Renal cortex interstitium (tissue), 15 donors: ENCODE data around the gene ATG9A. TPM values are rescaled to one million over a fixed set of nuclear protein-coding genes. Genes with fewer than 3 reads are reported as not detected.

Source experiments
- DNase-seq, 11 donors: peaks; one replicate each; pipeline ENCODE4 v3.0.0-alpha.2; 2013; ENCODE audit warnings: low read depth in 9 of 11, low spot score in 4 of 11; ENCODE audit errors: extremely low read depth in 1 of 11
- long read RNA-seq, 16 experiments: transcript quantifications; one replicate each; lab custom pipeline, GENCODE V29; 2026
- polyA plus RNA-seq, 3 donors: library from polyadenylated mRNA; unstranded; fragments of 120-200 nt; gene quantifications; one replicate each; pipeline ENCODE4 v1.2.1, GENCODE V29; 2013; ENCODE audit not compliant: insufficient read length in 3 of 3

ATG9A gene, protein sequence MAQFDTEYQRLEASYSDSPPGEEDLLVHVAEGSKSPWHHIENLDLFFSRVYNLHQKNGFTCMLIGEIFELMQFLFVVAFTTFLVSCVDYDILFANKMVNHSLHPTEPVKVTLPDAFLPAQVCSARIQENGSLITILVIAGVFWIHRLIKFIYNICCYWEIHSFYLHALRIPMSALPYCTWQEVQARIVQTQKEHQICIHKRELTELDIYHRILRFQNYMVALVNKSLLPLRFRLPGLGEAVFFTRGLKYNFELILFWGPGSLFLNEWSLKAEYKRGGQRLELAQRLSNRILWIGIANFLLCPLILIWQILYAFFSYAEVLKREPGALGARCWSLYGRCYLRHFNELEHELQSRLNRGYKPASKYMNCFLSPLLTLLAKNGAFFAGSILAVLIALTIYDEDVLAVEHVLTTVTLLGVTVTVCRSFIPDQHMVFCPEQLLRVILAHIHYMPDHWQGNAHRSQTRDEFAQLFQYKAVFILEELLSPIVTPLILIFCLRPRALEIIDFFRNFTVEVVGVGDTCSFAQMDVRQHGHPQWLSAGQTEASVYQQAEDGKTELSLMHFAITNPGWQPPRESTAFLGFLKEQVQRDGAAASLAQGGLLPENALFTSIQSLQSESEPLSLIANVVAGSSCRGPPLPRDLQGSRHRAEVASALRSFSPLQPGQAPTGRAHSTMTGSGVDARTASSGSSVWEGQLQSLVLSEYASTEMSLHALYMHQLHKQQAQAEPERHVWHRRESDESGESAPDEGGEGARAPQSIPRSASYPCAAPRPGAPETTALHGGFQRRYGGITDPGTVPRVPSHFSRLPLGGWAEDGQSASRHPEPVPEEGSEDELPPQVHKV
- polyA plus RNA-seq: 10 to 100 TPM; 43.7 to 48.2 (median 48.0) TPM
- long read RNA-seq, donor 1, full-length matches to known transcripts: 7 of 7 reads
- long read RNA-seq, donor 1, partial matches to known transcripts: 0 of 7 reads
- long read RNA-seq, donor 1, other reads (novel, unspliced or antisense): 0 of 7 reads
- long read RNA-seq, donor 2, partial matches to known transcripts: 13 of 14 reads
- long read RNA-seq, donor 2, other reads (novel, unspliced or antisense): 0 of 14 reads
- long read RNA-seq, donor 3, full-length matches to known transcripts: 6 of 6 reads
- long read RNA-seq, donor 3, partial matches to known transcripts: 0 of 6 reads
- long read RNA-seq, donor 3, other reads (novel, unspliced or antisense): 0 of 6 reads
- long read RNA-seq, donor 4, partial matches to known transcripts: 0 of 3 reads
- long read RNA-seq, donor 4, other reads (novel, unspliced or antisense): 0 of 3 reads
- long read RNA-seq, donor 5: 0 reads
- long read RNA-seq, donor 6, full-length matches to known transcripts: 2 of 2 reads
- long read RNA-seq, donor 6, partial matches to known transcripts: 0 of 2 reads
- long read RNA-seq, donor 6, other reads (novel, unspliced or antisense): 0 of 2 reads
- long read RNA-seq, donor 7, partial matches to known transcripts: 0 of 2 reads
- long read RNA-seq, donor 7, other reads (novel, unspliced or antisense): 0 of 2 reads
- long read RNA-seq, donor 8, full-length matches to known transcripts: 2 of 18 reads
- long read RNA-seq, donor 8, partial matches to known transcripts: 16 of 18 reads
- long read RNA-seq, donor 8, other reads (novel, unspliced or antisense): 0 of 18 reads
- long read RNA-seq, donor 9, partial matches to known transcripts: 0 of 2 reads
- long read RNA-seq, donor 9, other reads (novel, unspliced or antisense): 0 of 2 reads
- long read RNA-seq, donor 10, full-length matches to known transcripts: 2 of 2 reads
- long read RNA-seq, donor 10, partial matches to known transcripts: 0 of 2 reads
- long read RNA-seq, donor 10, other reads (novel, unspliced or antisense): 0 of 2 reads
- long read RNA-seq, donor 11, full-length matches to known transcripts: 7 of 20 reads
- long read RNA-seq, donor 11, partial matches to known transcripts: 13 of 20 reads
- long read RNA-seq, donor 11, other reads (novel, unspliced or antisense): 0 of 20 reads
- long read RNA-seq, donor 12: 0 reads
- long read RNA-seq, donor 13, partial matches to known transcripts: 13 of 21 reads
- long read RNA-seq, donor 13, other reads (novel, unspliced or antisense): 0 of 21 reads
- long read RNA-seq, donor 14, partial matches to known transcripts: 0 of 1 reads
- long read RNA-seq, donor 14, other reads (novel, unspliced or antisense): 0 of 1 reads
- long read RNA-seq, donor 15: 0 reads
- long read RNA-seq, donor 16, full-length matches to known transcripts: 6 of 16 reads
- long read RNA-seq, donor 16, partial matches to known transcripts: 10 of 16 reads
- long read RNA-seq, donor 16, other reads (novel, unspliced or antisense): 0 of 16 reads

DNA sequence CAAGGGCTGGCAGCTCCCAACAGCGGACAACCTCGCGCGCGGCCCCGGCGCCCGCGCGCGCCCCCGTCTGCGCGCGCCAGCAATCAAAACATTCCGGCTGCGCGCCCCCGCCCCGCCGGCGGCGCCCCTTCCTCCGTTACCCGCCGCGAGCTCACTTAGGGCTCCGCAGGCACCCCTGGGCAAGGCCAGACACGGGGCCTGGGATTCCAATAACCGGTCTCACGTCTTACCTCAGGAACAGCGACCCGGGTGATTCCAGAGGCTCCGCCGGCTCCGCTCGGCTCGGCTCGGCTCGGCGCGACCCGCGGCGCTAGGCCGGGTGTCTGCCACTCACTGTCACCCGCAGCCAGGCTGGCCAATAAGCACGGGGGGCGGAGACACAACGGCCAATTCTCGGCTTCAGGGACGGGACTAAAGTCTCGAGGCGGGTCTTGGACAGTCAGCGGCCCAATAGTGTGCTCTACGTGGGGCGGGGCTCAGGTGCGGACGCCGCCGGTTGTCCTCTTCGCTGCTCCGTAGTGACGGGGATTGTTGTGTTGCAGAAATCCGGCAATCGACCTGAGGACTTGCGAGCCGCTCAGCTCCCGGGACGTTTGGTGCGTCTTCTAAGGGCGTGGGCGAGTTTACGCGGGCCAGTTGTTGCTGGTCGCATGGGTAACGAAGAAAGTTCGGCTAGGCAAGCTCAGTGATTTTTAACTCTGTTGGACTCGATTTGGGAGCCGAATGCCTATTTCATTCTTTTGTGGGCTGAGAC lies at the start of gene ATG9A, which contains the start of gene ANKZF1:
Gene ATG9A (minus strand): TSS at position 332 of the 754 bp plus-strand sequence. CDS start 1,612 bp downstream, outside the sequence.
Gene ANKZF1 (plus strand): TSS at position 502 of the 754 bp plus-strand sequence. CDS start 452 bp downstream, outside the sequence.
- DNase-seq: peak; percentile 90 to 99 (median 97)

GRCh38 chr2:219278655-219279150 lies 49.3 kb upstream of the ATG9A start:
- no peak for DNase-seq

DNA sequence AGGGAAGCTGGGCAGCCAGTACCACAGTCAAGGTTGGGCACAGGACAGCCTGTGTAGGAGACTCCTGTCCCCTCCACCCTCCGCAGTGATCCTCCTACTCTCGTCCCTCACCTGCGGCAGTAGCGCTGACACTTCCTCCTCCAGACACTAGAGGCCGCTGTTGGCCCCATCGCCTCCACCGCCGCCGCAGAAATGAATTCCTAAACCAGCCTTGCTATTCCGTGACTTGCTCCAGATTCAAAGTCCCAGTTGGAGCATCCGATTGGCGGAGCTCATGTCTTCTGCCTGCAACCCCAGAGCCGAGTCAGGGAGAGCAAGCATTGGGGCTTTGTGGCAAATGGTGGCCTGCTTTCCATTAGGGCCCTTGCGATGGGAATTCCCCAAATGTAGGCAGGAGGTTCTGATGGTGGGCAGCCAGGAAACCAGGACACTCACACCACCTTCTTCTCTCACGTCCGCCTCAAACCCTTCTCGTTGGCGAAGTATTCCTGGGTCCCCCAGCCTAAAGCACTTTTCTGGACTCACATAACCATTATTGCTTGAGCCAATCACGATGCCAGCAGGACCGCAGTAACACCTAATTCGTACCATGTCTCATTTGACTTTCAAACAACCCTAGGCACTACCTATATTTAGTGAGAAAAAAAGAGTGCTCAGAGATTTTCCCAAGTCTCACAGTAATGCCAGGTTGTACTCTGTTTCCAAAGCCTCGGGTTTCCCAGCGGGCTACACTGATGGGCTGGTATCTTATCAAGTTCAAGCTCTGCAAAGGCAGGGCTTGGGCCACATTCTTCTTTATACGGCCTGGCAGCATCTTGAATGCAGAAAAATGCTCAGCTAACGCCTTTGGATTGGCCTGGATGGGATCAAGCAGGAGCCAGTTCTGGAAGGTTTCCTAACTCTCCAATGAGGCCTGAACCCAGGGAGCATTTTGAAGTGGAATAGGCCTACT lies 48.5 kb upstream of the ATG9A start:
- DNase-seq: peak in 5 of 11 donors; percentile 63 to 77 (median 70)

DNA sequence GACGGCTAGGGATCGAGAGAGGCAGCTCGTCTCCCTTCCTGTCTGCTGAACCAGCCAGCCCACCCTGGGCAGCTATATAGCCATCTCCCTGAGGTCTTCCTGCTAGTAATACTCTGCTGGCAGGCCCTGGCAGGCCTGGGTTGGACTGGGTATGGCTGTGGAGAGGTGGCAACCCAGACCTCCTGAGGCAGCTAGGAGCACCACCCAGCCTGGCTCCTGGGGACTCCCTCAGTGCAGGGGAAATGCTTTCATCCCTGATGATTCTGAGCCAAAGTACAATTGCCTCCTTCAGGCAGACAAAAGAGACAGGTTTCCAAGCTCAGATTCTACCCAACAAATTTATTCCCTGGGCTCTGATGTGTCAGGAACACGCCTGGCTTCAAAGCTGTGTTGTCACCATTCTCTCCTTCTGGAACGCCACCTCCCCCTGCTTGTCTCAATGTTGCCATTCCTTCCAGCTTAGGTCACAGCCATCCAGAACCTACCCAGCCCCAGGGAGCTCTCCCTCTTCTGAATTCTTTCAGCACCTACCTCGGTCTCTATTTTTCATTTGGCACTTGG lies 45.0 kb upstream of the ATG9A start:
- peak in 1 of 11 donors; percentile 32 for DNase-seq

DNA sequence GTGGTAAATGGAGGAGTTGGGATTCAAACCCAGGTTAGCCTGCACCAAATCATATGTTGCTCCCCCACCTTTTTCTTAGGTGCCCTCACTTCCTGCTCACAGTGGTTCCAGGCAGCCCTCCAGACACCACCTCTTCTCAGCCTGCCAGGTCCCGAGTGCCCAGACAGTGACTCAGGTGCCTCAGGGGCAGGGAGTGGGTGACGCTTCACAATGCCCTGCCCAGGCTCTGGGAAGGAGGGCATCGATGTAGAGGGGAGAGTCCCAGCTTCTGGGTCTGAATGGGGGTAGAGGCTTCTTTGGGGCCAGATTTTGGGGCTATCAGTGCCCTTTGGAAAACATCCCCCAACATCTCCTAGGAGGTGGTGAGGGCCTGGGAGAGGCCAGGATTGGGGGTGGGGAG lies 44.5 kb upstream of the ATG9A start:
- DNase-seq: no peak

GRCh38 chr2:219272995-219273394 lies 43.6 kb upstream of the ATG9A start:
- DNase-seq: no peak

GRCh38 chr2:219272356-219272755 lies 42.9 kb upstream of the ATG9A start:
- DNase-seq: no peak

DNA sequence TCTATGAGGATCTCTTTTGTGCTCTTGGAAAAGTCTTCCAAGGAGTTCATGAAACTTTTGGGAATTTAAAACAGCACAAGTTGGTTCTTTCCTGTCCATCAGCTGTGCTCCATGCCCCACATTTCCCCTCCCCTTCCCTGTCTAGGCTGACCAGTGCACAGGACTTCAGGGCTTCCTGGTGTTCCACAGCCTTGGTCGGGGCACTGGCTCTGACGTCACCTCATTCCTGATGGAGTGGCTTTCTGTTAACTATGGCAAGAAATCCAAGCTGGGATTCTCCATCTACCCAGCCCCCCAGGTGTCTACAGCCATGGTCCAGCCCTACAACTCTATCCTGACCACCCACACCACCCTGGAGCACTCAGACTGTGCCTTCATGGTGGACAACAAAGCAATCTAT lies 41.6 kb upstream of the ATG9A start:
- DNase-seq: no peak

DNA sequence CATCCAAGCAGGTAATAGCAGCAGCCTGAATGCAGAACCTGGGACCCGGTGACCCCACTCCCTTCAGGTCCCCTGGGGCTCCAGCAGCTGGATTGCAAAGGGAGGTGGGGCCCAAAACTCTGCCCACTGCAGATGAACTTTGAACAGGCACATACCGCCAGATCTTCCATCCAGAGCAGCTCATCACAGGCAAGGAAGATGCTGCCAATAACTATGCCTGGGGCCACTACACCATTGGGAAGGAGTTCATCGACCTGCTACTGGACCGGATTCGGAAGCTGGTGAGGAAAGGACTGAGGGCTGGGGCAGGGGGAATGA lies 40.6 kb upstream of the ATG9A start:
- DNase-seq: no peak

GRCh38 chr2:219269362-219270054 lies 40.1 kb upstream of the ATG9A start:
- peak in 1 of 11 donors; percentile 72 for DNase-seq

DNA sequence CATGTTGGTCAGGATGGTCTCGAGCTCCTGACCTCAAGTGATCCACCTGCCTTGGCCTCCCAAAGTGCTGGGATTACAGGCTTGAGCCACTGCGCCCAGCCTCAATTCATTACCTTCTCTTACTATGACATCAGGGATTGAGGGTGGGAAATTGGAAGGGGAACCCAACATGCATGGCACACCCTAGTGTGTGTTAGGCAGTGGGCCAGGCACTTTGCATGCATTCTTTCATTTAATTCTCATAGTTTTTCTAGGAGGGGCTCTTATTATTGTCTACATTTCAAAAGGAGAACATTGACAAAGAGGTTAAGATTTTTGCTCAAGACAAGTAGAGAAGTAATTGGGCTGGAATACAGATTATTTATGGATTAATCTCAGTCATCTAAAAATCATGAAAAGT lies 38.9 kb upstream of the ATG9A start:
- no peak for DNase-seq

DNA sequence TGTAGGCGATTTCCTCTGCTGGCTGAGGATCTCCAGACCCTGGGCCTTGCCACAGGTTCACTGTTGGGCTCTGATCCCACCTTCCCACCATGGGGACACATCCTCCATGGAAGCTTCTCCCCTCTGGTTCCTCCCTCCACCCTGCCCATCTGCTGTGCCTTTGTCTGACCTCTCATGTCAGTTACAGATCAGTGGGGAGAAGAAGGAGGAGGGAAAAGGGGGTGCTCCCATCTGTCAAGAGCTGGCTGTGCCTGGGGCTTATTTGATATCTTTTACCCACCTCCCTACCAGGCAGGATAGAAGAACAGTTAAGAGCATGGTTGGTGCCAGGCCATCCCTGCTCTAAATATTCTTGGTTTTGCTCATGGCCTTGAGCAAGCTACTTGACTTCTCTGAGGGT lies 37.5 kb upstream of the ATG9A start:
- no peak for DNase-seq

GRCh38 chr2:219266232-219266631 lies 36.8 kb upstream of the ATG9A start:
- DNase-seq: no peak
